Measurements from ENCODE around the gene ZNF831.

The ZNF831 gene

DNA sequence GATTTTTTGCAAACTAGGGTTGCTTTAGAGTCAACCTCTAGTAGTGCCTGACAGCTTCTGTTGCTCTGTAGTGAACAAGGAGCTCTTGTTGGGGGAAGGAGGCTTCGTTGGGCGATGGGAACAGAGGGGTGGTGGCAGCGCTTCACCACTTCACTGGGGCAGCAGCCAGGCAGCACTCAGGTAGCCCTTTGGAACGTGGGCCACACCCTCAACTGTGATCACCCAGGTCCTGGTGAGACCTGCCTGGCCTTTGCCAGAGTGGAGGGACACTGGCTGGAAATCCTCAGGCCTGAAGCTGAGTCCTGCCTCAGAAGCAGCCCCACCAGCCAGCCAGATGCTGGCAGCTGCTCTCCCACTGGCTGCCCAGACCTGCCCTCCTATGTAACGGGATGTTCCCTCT is 126.4 kb downstream of the ZNF831 start:
- in situ Hi-C loops (cut with MboI; ENCODE audit: low sequenced_read_pairs, unreplicated experiment) = no loop called here
- TF ChIP-seq, protein P1, sequence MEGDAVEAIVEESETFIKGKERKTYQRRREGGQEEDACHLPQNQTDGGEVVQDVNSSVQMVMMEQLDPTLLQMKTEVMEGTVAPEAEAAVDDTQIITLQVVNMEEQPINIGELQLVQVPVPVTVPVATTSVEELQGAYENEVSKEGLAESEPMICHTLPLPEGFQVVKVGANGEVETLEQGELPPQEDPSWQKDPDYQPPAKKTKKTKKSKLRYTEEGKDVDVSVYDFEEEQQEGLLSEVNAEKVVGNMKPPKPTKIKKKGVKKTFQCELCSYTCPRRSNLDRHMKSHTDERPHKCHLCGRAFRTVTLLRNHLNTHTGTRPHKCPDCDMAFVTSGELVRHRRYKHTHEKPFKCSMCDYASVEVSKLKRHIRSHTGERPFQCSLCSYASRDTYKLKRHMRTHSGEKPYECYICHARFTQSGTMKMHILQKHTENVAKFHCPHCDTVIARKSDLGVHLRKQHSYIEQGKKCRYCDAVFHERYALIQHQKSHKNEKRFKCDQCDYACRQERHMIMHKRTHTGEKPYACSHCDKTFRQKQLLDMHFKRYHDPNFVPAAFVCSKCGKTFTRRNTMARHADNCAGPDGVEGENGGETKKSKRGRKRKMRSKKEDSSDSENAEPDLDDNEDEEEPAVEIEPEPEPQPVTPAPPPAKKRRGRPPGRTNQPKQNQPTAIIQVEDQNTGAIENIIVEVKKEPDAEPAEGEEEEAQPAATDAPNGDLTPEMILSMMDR (IDR thresholded peaks at IDR 0.05; ENCODE audit: borderline replicate concordance, control extremely low read depth, extremely low read depth, insufficient read depth, missing control alignments) = no peak
- DNase-seq (ENCODE audit: low spot score) = no peak

DNA sequence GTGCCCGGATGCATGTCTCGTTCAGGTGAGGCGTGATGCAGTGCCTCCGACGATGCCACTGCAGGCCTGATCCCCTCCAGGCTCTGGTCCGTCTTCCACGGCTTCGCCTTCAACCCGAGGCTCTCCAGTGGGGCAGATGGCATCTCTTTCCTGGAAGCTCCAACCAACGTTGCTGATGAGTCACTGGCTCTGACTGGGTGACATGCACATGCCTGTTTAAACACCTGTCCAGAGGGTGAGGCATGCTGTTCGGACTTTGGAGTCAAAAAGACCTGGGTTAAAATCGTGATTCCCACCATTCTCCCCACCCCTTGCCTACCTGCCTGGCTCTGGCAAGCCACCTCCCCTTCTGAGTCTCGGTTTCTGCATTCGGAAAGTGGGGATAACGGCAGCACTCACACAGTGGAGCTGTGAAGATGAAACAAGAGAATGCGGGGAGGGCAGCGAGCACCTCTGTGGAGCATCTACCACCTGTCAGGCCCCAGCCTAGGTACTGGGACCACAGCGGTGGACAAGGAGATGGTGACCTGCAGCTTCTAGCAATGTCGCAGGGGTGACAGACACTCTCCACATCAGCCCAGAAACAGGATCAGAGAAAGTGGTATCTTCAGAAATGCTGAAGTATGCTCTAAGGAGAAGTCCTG is 128.2 kb downstream of the ZNF831 start:
- DNase-seq (ENCODE audit: low spot score) = no peak

DNA sequence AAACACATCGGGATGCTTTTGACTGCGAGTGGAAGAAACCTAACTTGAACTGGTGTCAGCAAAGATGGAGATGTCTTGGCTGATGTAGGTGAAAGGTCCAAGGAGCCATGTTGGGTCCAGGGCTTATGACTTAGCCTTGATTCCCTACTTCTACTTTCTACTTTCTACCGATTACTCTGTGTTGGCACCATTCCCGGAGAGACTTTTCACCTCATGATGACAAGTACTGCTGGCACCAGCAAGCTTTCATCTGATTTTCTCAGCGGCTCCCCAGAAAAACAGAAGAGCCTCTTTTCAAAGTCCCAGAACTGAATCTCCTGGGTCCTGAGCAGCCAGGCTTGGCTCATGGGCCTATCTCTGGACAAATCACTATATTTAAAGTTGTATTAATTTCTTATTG is 131.9 kb downstream of the ZNF831 start:
- TF ChIP-seq, protein P1 (IDR thresholded peaks at IDR 0.05; ENCODE audit: borderline replicate concordance, control extremely low read depth, extremely low read depth, insufficient read depth, missing control alignments) = no peak
- DNase-seq (ENCODE audit: low spot score) = no peak
- in situ Hi-C loops (cut with MboI; ENCODE audit: low sequenced_read_pairs, unreplicated experiment) = no loop called here

More for the DNA sequence above, 128.2 kb downstream of the ZNF831 start:
- in situ Hi-C loops (cut with MboI; ENCODE audit: low sequenced_read_pairs, unreplicated experiment) = no loop called here
- TF ChIP-seq, protein P1 (IDR thresholded peaks at IDR 0.05; ENCODE audit: borderline replicate concordance, control extremely low read depth, extremely low read depth, insufficient read depth, missing control alignments) = no peak

DNA sequence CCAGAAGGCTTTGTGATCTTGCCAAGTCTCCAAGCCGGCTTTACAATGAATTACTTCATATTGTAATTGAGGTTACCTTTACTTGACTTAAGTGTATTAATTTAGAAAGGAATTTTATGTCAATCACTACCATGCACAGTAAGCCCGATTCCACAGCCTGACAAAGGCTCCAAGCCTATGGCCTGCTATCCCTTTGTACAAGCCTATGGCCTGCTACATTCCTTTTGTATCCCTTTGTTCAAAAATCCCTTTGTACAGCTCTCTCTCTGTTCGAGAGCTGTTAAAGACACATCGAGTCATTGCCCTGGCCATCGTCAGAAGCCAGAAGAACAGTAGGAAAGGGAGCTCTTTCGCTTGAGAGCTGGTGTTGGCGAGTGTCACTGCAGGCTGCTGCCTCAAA is 134.1 kb downstream of the ZNF831 start:
- no peak for DNase-seq (ENCODE audit: low spot score)
- TF ChIP-seq, protein P1 (IDR thresholded peaks at IDR 0.05; ENCODE audit: borderline replicate concordance, control extremely low read depth, extremely low read depth, insufficient read depth, missing control alignments) = no peak
- in situ Hi-C loops (cut with MboI; ENCODE audit: low sequenced_read_pairs, unreplicated experiment) = no loop called here

DNA sequence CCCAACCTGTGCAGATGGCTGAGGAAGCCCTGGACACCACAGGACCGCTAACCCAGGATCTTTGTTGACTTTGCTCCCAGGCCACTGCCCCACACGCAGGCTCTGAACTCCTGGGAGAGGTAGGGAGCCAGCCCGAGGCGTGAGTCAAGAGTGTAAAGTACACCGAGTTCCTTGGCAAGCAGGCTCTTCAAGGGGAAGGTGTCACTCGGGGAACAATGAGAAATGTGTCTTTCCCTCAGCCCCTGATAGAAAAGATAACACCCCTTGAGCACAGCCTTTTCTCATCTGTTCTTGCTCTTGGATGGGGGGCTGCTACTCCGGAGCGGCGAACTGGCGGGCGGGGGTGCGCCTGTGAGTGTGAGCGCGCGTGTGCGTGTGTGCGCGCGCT is 136.3 kb downstream of the ZNF831 start:
- DNase-seq (ENCODE audit: low spot score) = no peak
- in situ Hi-C loops (cut with MboI; ENCODE audit: low sequenced_read_pairs, unreplicated experiment) = no loop called here
- TF ChIP-seq, protein P1 (IDR thresholded peaks at IDR 0.05; ENCODE audit: borderline replicate concordance, control extremely low read depth, extremely low read depth, insufficient read depth, missing control alignments) = no peak

DNA sequence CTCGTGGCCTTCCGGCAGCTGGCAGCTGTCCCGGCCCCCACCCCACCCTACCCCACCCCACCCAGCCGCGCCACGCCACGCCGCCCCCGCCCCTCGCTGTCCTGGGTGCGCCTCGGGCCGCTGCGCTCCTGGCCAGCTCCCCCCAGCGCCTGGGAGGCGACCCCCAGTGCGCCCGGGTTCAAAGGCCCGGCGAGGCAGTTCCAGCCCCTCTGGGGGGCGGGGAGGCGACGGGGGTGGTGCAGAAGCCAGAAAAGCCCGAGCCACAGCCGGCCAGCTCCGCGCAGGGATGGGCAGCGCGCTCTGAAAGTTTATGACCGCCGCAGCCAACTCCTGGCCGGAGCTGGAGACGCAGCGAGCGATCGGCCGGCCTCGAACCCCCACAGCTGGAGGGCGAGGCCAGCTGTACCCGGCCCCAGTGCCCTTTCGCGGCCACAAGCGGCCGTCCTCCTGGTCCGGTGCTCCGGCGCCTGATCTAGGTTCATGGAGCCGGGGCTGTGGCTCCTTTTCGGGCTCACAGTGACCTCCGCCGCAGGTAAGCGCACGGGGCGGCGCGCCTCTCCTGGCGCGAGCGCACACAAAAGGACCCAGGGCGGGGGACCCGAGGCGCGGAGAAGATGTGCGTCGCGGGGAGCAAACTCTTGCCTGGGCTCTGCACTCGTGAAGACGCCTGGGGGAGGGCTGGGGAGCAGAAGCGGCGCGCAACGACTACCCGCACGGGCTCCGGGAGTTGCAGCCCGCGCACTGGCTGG is 136.9 kb downstream of the ZNF831 start, which contains the start of gene EDN3:
Gene EDN3 (plus strand): TSS at position 279 of the 749 bp plus-strand sequence. CDS start 202 bp downstream, at position 481.
- TF ChIP-seq, protein P1 (IDR thresholded peaks at IDR 0.05; ENCODE audit: borderline replicate concordance, control extremely low read depth, extremely low read depth, insufficient read depth, missing control alignments) = no peak
- no peak for DNase-seq (ENCODE audit: low spot score)
- in situ Hi-C loops (cut with MboI; ENCODE audit: low sequenced_read_pairs, unreplicated experiment) = no loop called here
